Myocyte (in vitro differentiated cells): ENCODE results near the gene ENOX1. TPM values are rescaled to one million over a fixed set of nuclear protein-coding genes. Genes with fewer than 3 reads are reported as not detected.

Source experiments
- DNase-seq: peaks from one replicate; pipeline ENCODE4 v3.0.0-alpha.2; 2012; ENCODE audit warnings: low read depth
- total RNA-seq: library from RNA; depleted of rRNA; stranded (reverse); fragments of >200 nt; gene quantifications from 2 replicates; pipeline ENCODE4 v1.2.3, GENCODE V29; 2014

The ENOX1 gene
- total RNA-seq, 1 donor from 2014 or later = 5.8 TPM

- DNase-seq = no peak
Measured at GRCh38 chr13:43266936-43267615, 519.7 kb downstream of the ENOX1 start.

GRCh38 chr13:43265028-43265427 is 521.7 kb downstream of the ENOX1 start:
- no peak for DNase-seq

GRCh38 chr13:43264458-43264857 is 522.3 kb downstream of the ENOX1 start:
- DNase-seq = no peak

- no peak for DNase-seq
Measured at GRCh38 chr13:43263047-43263446, 523.7 kb downstream of the ENOX1 start.

- peak; percentile 47 for DNase-seq
Measured at GRCh38 chr13:43260999-43261398, 525.8 kb downstream of the ENOX1 start.

GRCh38 chr13:43258771-43259170 is 528.0 kb downstream of the ENOX1 start:
- DNase-seq = no peak

- no peak for DNase-seq
Measured at GRCh38 chr13:43257765-43258164, 529.0 kb downstream of the ENOX1 start.

- no peak for DNase-seq
Measured at GRCh38 chr13:43251961-43252360, 534.8 kb downstream of the ENOX1 start.

- DNase-seq = no peak
Measured at GRCh38 chr13:43246382-43246781, 540.4 kb downstream of the ENOX1 start.

GRCh38 chr13:43245374-43245964 is 541.3 kb downstream of the ENOX1 start:
- DNase-seq = no peak

GRCh38 chr13:43244481-43244880 is 542.3 kb downstream of the ENOX1 start:
- DNase-seq = no peak

- DNase-seq = no peak
Measured at GRCh38 chr13:43243711-43244110, 543.1 kb downstream of the ENOX1 start.

GRCh38 chr13:43242040-43242439 is 544.7 kb downstream of the ENOX1 start:
- DNase-seq = no peak

GRCh38 chr13:43240278-43240677 is 546.5 kb downstream of the ENOX1 start:
- DNase-seq = no peak

- DNase-seq = no peak
Measured at GRCh38 chr13:43239275-43239840, 547.4 kb downstream of the ENOX1 start.

- no peak for DNase-seq
Measured at GRCh38 chr13:43238341-43239083, 548.3 kb downstream of the ENOX1 start.

- DNase-seq = peak; percentile 37
Measured at GRCh38 chr13:43237616-43238015, 549.2 kb downstream of the ENOX1 start.

- no peak for DNase-seq
Measured at GRCh38 chr13:43235028-43235427, 551.7 kb downstream of the ENOX1 start.

- no peak for DNase-seq
Measured at GRCh38 chr13:43232873-43233265, 553.9 kb downstream of the ENOX1 start.

- DNase-seq = no peak
Measured at GRCh38 chr13:43232144-43232872, 554.5 kb downstream of the ENOX1 start.

- peak; percentile 51 for DNase-seq
Measured at GRCh38 chr13:43230989-43231388, 555.8 kb downstream of the ENOX1 start.
